22Rv1 (cell line): ENCODE results near the gene PLEK.

Source experiments
- ZFX ChIP-seq: fragments of 450-650 bp; IDR thresholded peaks from 2 replicates; pipeline ENCODE4 v1.6.1; 2017; ENCODE audit warnings: antibody characterized with exemption, borderline replicate concordance
- TF ChIP-seq, protein P1 (sequence below): fragments of 450-650 bp; IDR thresholded peaks from 2 replicates; pipeline ENCODE4 v1.5.1; 2017; ENCODE audit warnings: mild to moderate bottlenecking

DNA sequence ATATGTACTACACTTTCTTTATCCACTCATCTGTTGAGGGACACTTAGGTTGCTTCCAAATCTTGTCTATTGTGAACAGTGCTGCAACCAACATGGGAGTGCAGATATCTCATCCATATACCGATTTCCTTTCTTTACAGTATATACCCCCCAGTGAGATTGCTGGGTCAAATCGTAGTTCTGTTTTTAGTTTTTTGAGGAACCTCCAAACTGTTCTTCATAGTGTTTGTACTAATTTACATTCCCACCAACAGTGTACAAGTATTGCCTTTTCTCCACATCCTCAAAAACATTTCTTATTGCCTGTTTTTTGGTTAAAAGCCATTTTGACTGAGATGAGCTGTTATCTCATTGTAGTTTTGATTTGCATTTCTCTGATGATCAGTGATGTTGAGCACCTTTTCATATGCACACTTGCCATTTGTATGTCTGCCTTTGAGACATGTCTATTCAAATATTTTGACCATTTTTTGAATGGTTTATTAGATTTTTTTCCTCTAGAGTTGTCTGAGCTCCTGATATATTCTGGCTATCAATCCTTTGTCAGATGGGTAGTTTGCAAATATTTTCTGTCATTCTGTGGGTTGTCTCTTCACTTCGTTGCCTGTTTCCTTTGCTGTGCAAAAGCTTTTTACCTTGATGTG is 12.2 kb downstream of the PLEK start:
- TF ChIP-seq, protein P1, sequence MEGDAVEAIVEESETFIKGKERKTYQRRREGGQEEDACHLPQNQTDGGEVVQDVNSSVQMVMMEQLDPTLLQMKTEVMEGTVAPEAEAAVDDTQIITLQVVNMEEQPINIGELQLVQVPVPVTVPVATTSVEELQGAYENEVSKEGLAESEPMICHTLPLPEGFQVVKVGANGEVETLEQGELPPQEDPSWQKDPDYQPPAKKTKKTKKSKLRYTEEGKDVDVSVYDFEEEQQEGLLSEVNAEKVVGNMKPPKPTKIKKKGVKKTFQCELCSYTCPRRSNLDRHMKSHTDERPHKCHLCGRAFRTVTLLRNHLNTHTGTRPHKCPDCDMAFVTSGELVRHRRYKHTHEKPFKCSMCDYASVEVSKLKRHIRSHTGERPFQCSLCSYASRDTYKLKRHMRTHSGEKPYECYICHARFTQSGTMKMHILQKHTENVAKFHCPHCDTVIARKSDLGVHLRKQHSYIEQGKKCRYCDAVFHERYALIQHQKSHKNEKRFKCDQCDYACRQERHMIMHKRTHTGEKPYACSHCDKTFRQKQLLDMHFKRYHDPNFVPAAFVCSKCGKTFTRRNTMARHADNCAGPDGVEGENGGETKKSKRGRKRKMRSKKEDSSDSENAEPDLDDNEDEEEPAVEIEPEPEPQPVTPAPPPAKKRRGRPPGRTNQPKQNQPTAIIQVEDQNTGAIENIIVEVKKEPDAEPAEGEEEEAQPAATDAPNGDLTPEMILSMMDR = no peak
- no peak for TF ChIP-seq ZFX
